PC-9 (cell line): ENCODE measurements around the gene CRYGB.

ENCODE experiments used
- CTCF ChIP-seq: fragments of 200-600 bp; sonication (generic); conservative IDR thresholded peaks from 2 replicates; pipeline ENCODE4 v1.6.1; 2017; ENCODE audit warnings: mixed run types, antibody characterized with exemption, mild to moderate bottlenecking, moderate library complexity
- EZH2 ChIP-seq: fragments of 200-600 bp; sonication (generic); IDR thresholded peaks from 2 replicates; pipeline ENCODE4 v1.8.0; 2017; ENCODE audit warnings: antibody characterized with exemption, low read depth

GRCh38 chr2:208122248-208122647 lies 23.7 kb downstream of the CRYGB start:
- TF ChIP-seq CTCF (no peak), EZH2 (no peak)
